SK-N-SH (cell line): ENCODE measurements around the gene HPCAL1. TPM values are rescaled to one million over a fixed set of nuclear protein-coding genes. Genes with fewer than 3 reads are reported as not detected.

Experiments used
- CTCF ChIA-PET: fragments of 300-600, 350-600 bp; formaldehyde crosslinking; extraction: SDS; loops from one replicate; lab custom pipeline; 2021; lab: Yijun Ruan, JAX
- POLR2A ChIA-PET: fragments of 350-600 bp; sonication (Branson Sonifier 250); formaldehyde crosslinking; extraction: SDS; loops from one replicate; lab custom pipeline; 2020; ENCODE audit warnings: antibody characterized with exemption, inconsistent platforms; lab: Yijun Ruan, JAX
- DNase-seq: peaks from one replicate; pipeline ENCODE4 v3.0.0; 2012
- H2AFZ ChIP-seq: fragments of 200-600 bp; sonication (generic); 2 replicates; pipeline ENCODE4 v1.8.1; 2016; ENCODE audit warnings: antibody characterized with exemption, mild to moderate bottlenecking, low read depth
- H3F3A ChIP-seq: fragments of 200-600 bp; sonication (generic); replicated peaks from 2 replicates; pipeline ENCODE3; 2016; ENCODE audit warnings: antibody characterized with exemption, mild to moderate bottlenecking; ENCODE audit not compliant: insufficient read depth
- H3K27ac ChIP-seq, 2 experiments: fragments of 200-500 bp in 1 of 2; fragments of 200-600 bp in 1 of 2; sonication (Bioruptor generic) in 1 of 2; sonication (generic), shearing (Covaris generic) in 1 of 2; 2 replicates each; pipeline versions ENCODE4 v1.5.1 to v1.6.1; 2014 to 2016; ENCODE audit warnings: low read depth in 2 of 2, inconsistent platforms in 1 of 2, low read length in 1 of 2, mild to moderate bottlenecking in 1 of 2, mixed read lengths in 1 of 2
- H3K27me3 ChIP-seq: fragments of 200-600 bp; sonication (generic), shearing (Covaris generic); 2 replicates; pipeline ENCODE4 v1.6.1; 2016; ENCODE audit warnings: mixed run types; ENCODE audit not compliant: insufficient read depth
- H3K36me3 ChIP-seq, 2 experiments: fragments of 200-500 bp in 1 of 2; fragments of 200-600 bp in 1 of 2; sonication (Bioruptor generic) in 1 of 2; sonication (generic) in 1 of 2; replicated peaks in 1 of 2; 2 replicates each; pipeline versions ENCODE3 to v1.5.1; 2014 to 2016; ENCODE audit warnings: low read length in 1 of 2, mild to moderate bottlenecking in 1 of 2; ENCODE audit not compliant: insufficient read depth in 2 of 2, control insufficient read depth in 1 of 2
- H3K4me1 ChIP-seq, 2 experiments: fragments of 200-500 bp in 1 of 2; fragments of 200-600 bp in 1 of 2; sonication (Bioruptor generic) in 1 of 2; sonication (generic), shearing (Covaris generic) in 1 of 2; 2 replicates each; pipeline versions ENCODE4 v1.5.1 to v1.6.1; 2014 to 2016; ENCODE audit warnings: low read depth in 1 of 2, low read length in 1 of 2, mixed run types in 1 of 2; ENCODE audit not compliant: insufficient read depth in 2 of 2, control insufficient read depth in 1 of 2
- H3K4me2 ChIP-seq: fragments of 200-600 bp; sonication (generic), shearing (Covaris generic); 2 replicates; pipeline ENCODE4 v1.6.1; 2017; ENCODE audit warnings: mixed run types
- H3K4me3 ChIP-seq, 2 experiments: fragments of 200-500 bp in 1 of 2; fragments of 200-600 bp in 1 of 2; sonication (Bioruptor generic) in 1 of 2; sonication (generic), shearing (Covaris generic) in 1 of 2; 2 replicates each; pipeline versions ENCODE4 v1.5.1 to v1.8.1; 2014 to 2016; ENCODE audit warnings: low read depth in 2 of 2, inconsistent platforms in 1 of 2, low read length in 1 of 2, mild to moderate bottlenecking in 1 of 2, mixed read lengths in 1 of 2, moderate library complexity in 1 of 2
- H3K79me2 ChIP-seq: fragments of 200-600 bp; sonication (generic); 2 replicates; pipeline ENCODE4 v1.8.1; 2017; ENCODE audit warnings: mild to moderate bottlenecking; ENCODE audit not compliant: insufficient read depth
- H3K9ac ChIP-seq: fragments of 200-600 bp; sonication (generic); 2 replicates; pipeline ENCODE4 v1.6.1; 2017; ENCODE audit warnings: mixed run types
- H3K9me2 ChIP-seq: fragments of 200-600 bp; sonication (generic); 2 replicates; pipeline ENCODE4 v1.6.1; 2017; ENCODE audit warnings: mixed run types
- H3K9me3 ChIP-seq: fragments of 200-600 bp; sonication (generic); 2 replicates; pipeline ENCODE4 v1.6.1; 2017; ENCODE audit warnings: mixed run types, mild to moderate bottlenecking, moderate library complexity
- H4K20me1 ChIP-seq: fragments of 200-600 bp; sonication (generic); 2 replicates; pipeline ENCODE4 v1.6.1; 2017; ENCODE audit warnings: mild to moderate bottlenecking, mixed run types; ENCODE audit not compliant: insufficient read depth
- GABPA ChIP-seq: IDR thresholded peaks from 2 replicates; pipeline ENCODE4 v1.4.0; 2012; ENCODE audit warnings: low read depth, mild to moderate bottlenecking
- MAX ChIP-seq: IDR thresholded peaks from 2 replicates; pipeline ENCODE4 v1.4.0; 2012; ENCODE audit warnings: low read depth
- MEF2A ChIP-seq: IDR thresholded peaks from 2 replicates; pipeline ENCODE4 v1.4.0; 2012; ENCODE audit warnings: low read depth, borderline replicate concordance
- RAD21 ChIP-seq: IDR thresholded peaks from 2 replicates; pipeline ENCODE4 v1.6.1; 2012; ENCODE audit warnings: mild to moderate bottlenecking, low read length
- RCOR1 ChIP-seq: fragments of 150-350 bp; IDR thresholded peaks from 2 replicates; pipeline ENCODE4 v1.6.1; 2017; ENCODE audit warnings: antibody characterized with exemption, low read length
- REST ChIP-seq: IDR thresholded peaks from 2 replicates; pipeline ENCODE4 v1.6.1; 2012; ENCODE audit warnings: mild to moderate bottlenecking, low read depth, low read length, moderate library complexity
- SIN3A ChIP-seq: IDR thresholded peaks from 2 replicates; pipeline ENCODE4 v1.6.1; 2012; ENCODE audit warnings: low read depth, mild to moderate bottlenecking, low read length, moderate library complexity, borderline replicate concordance
- SMC3 ChIP-seq: IDR thresholded peaks from 2 replicates; pipeline ENCODE4 v1.6.1; 2012; ENCODE audit warnings: low read depth, low read length, improper control_type of control experiment
- TAF1 ChIP-seq: IDR thresholded peaks from 2 replicates; pipeline ENCODE4 v1.6.1; 2012; ENCODE audit warnings: low read depth, mild to moderate bottlenecking, low read length, moderate library complexity, borderline replicate concordance
- TEAD4 ChIP-seq: IDR thresholded peaks from 2 replicates; pipeline ENCODE4 v1.4.0; 2012; ENCODE audit warnings: mild to moderate bottlenecking, borderline replicate concordance; ENCODE audit not compliant: insufficient read depth
- USF1 ChIP-seq: IDR thresholded peaks from 2 replicates; pipeline ENCODE4 v1.4.0; 2012; ENCODE audit warnings: low read depth, borderline replicate concordance
- USF2 ChIP-seq: fragments of 150-350 bp; IDR thresholded peaks from 2 replicates; pipeline ENCODE4 v1.6.1; 2017; ENCODE audit warnings: antibody characterized with exemption, low read length, low read depth, borderline replicate concordance
- ZBTB33 ChIP-seq: IDR thresholded peaks from 2 replicates; pipeline ENCODE4 v1.4.0; 2012; ENCODE audit warnings: low read depth, borderline replicate concordance
- WGBS: methylation state at CpG from one replicate; pipeline ENCODE4 v1.1.6; 2017; ENCODE audit warnings: low lambda C conversion rate; 5-methylcytosine and 5-hydroxymethylcytosine counted together
- polyA plus RNA-seq, 3 experiments: library from polyadenylated mRNA; depleted of rRNA; stranded (reverse); fragments of >200 nt; gene quantifications; 2 replicates each; pipeline ENCODE4 v1.2.3, GENCODE V29; 2012

The HPCAL1 gene
- polyA plus RNA-seq, 1 of the 3 experiments (the other 2 are of a cell fraction) = 77.0 TPM

GRCh38 chr2:10300997-10301940 is 1.4 kb upstream of the HPCAL1 start:
- Histone ChIP-seq H3K36me3 (no peaks in the 10 kb centered on the region), H3K79me2 (peaks cover 28% of the 10 kb centered on the region), H3K9ac (no peak overlapping the region), H3F3A (peaks cover 17% of the 10 kb centered on the region), H3K27me3 (no peaks in the 10 kb centered on the region), H2AFZ (no peak overlapping the region), H3K4me3 (no peak overlapping the region), H4K20me1 (peaks cover 19% of the 10 kb centered on the region), H3K27ac (peak overlapping the region in 1 of 2 experiments; percentile 85; a peak in 1 of 4 replicates), H3K4me2 (no peak overlapping the region), H3K9me3 (no peaks in the 10 kb centered on the region), H3K4me1 (peaks cover 13 to 53% of the 10 kb centered on the region in 2 experiments), H3K9me2 (no peaks in the 10 kb centered on the region)
- WGBS = 94% methylated on average over 21 of the region's 22 CpGs
- CTCF ChIA-PET = interaction anchor here (0.8 to 11.6 kb wide), 23 partner anchors 8 to 229 kb away, joined by 3 to 167 read pairs (median 7); no protein-coding TSS in a partner anchor
- POLR2A ChIA-PET = interaction anchor here (1.5 to 1.9 kb wide), 2 partner anchors 14 to 108 kb away, joined by 6 to 10 read pairs; no protein-coding TSS in a partner anchor
- no peak for TF ChIP-seq USF2
- TF ChIP-seq MAX = no peak
- TF ChIP-seq RAD21 = no peak
- no peak for TF ChIP-seq RCOR1
- TF ChIP-seq SMC3 = no peak
- no peak for TF ChIP-seq TAF1
- DNase-seq = no peak

- ChIA-PET CTCF (interaction anchor here (0.8 to 11.6 kb wide), 28 partner anchors 8 to 230 kb away, joined by 3 to 167 read pairs (median 6); no protein-coding TSS in a partner anchor), POLR2A (interaction anchor here (1.5 to 1.9 kb wide), 2 partner anchors 15 to 107 kb away, joined by 6 to 10 read pairs; no protein-coding TSS in a partner anchor)
- H3K4me1 ChIP-seq = peaks cover 13 to 59% of the 10 kb centered on the region in 2 experiments
- WGBS = 79% methylated on average over 9 of the region's 29 CpGs
- no peaks in the 10 kb centered on the region for H3K9me3 ChIP-seq
- H3K79me2 ChIP-seq = peaks cover 35% of the 10 kb centered on the region
- peaks cover 21% of the 10 kb centered on the region for H4K20me1 ChIP-seq
- peak overlapping the region in 1 of 2 experiments; percentile 64; a peak in 2 of 4 replicates for H3K4me3 ChIP-seq
- no peak for DNase-seq
- no peaks in the 10 kb centered on the region for H3K9me2 ChIP-seq
- peak overlapping the region; percentile 28; the same call in 1 of the 2 replicates for H3K9ac ChIP-seq
- H3F3A ChIP-seq = peaks cover 17% of the 10 kb centered on the region
- H3K27me3 ChIP-seq = no peaks in the 10 kb centered on the region
- H3K36me3 ChIP-seq = no peaks in the 10 kb centered on the region
- peak overlapping the region; percentile 27; the same call in 1 of the 2 replicates for H2AFZ ChIP-seq
- peak overlapping the region in 1 of 2 experiments; percentile 85; a peak in 2 of 4 replicates for H3K27ac ChIP-seq
- H3K4me2 ChIP-seq = peak overlapping the region; percentile 98; the same call in 1 of the 2 replicates
- no peak for TF ChIP-seq USF1
- TF ChIP-seq RCOR1 = no peak
- no peak for TF ChIP-seq ZBTB33
- TF ChIP-seq TEAD4 = no peak
- no peak for TF ChIP-seq MEF2A
- no peak for TF ChIP-seq GABPA
- no peak for TF ChIP-seq USF2
- TF ChIP-seq REST = no peak
- TF ChIP-seq SMC3 = no peak
- no peak for TF ChIP-seq SIN3A
These were observed 694 bp upstream of the HPCAL1 start for GRCh38 chr2:10301941-10302478.
